H1 (cell line): ENCODE results near the gene TNRC6B. TPM values are rescaled to one million over a fixed set of nuclear protein-coding genes. Genes with fewer than 3 reads are reported as not detected.
A peak's percentile ranks its signal among the peaks of the same experiment; 100 is the strongest.

Source experiments
- CTCF ChIA-PET: fragments of 300-600 bp; sonication (Branson Sonifier 250); formaldehyde crosslinking; loops from one replicate; lab custom pipeline; 2021; ENCODE audit not compliant: partially characterized antibody; lab: Charles Lee
- POLR2A ChIA-PET: fragments of 300-600 bp; sonication (Branson Sonifier 250); formaldehyde crosslinking; loops from one replicate; lab custom pipeline; 2021; ENCODE audit warnings: inconsistent platforms; ENCODE audit not compliant: partially characterized antibody; lab: Charles Lee
- DNase-seq, 2 experiments: peaks; one replicate each; pipeline versions ENCODE4 v3.0.0 to v3.0.0-alpha.2; 2010 to 2022; ENCODE audit warnings: low spot score in 2 of 2, low read depth in 1 of 2, mixed read lengths in 1 of 2
- FAIRE-seq: peaks from 2 replicates; lab custom pipeline; 2011; peaks lifted over from hg19 to GRCh38; lab: Jason Lieb, UNC
- H2AFZ ChIP-seq: 2 replicates; pipeline ENCODE4 v1.8.1; 2012; ENCODE audit warnings: low read length, inconsistent platforms
- H2AK5ac ChIP-seq: 2 replicates; pipeline ENCODE4 v1.6.1; 2013; ENCODE audit warnings: low read depth, low read length
- H2BK120ac ChIP-seq: replicated peaks from 2 replicates; pipeline ENCODE3; 2013; ENCODE audit warnings: low read depth, low read length, inconsistent platforms
- H2BK12ac ChIP-seq: 2 replicates; pipeline ENCODE4 v1.6.1; 2013; ENCODE audit warnings: low read depth, low read length
- H2BK15ac ChIP-seq: 2 replicates; pipeline ENCODE4 v1.6.1; 2013; ENCODE audit warnings: low read length
- H2BK20ac ChIP-seq: 2 replicates; pipeline ENCODE4 v1.6.1; 2013; ENCODE audit warnings: low read length
- H2BK5ac ChIP-seq: 2 replicates; pipeline ENCODE4 v1.6.1; 2013; ENCODE audit warnings: low read depth, low read length
- H3K14ac ChIP-seq: 2 replicates; pipeline ENCODE4 v1.6.1; 2013; ENCODE audit warnings: inconsistent platforms; ENCODE audit not compliant: insufficient read length
- H3K18ac ChIP-seq: 2 replicates; pipeline ENCODE4 v1.6.1; 2013; ENCODE audit warnings: low read length; ENCODE audit errors: extremely low read depth
- H3K23ac ChIP-seq: 2 replicates; pipeline ENCODE4 v1.6.1; 2013; ENCODE audit warnings: inconsistent platforms; ENCODE audit not compliant: insufficient read length
- H3K23me2 ChIP-seq: 2 replicates; pipeline ENCODE4 v1.6.1; 2013; ENCODE audit warnings: low read depth, low read length
- H3K27ac ChIP-seq: 2 replicates; pipeline ENCODE4 v1.6.1; 2011; ENCODE audit warnings: low read depth, low read length, inconsistent platforms
- H3K27me3 ChIP-seq, 4 experiments: replicated peaks in 1 of 4; 1 replicate in 1 of 4; 2 replicates in 3 of 4; pipeline versions ENCODE4 v1.6.1 to v1.8.1; 2011 to 2013; ENCODE audit warnings: low read length in 3 of 4, mild to moderate bottlenecking in 3 of 4, inconsistent platforms in 2 of 4, mixed read lengths in 2 of 4, moderate library complexity in 1 of 4; ENCODE audit not compliant: control insufficient read depth in 3 of 4, insufficient read depth in 3 of 4; ENCODE audit errors: extremely low read depth in 1 of 4
- H3K36me3 ChIP-seq, 4 experiments: 2 replicates each; pipeline versions ENCODE4 v1.6.1 to v1.8.1; 2011 to 2013; ENCODE audit warnings: mild to moderate bottlenecking in 4 of 4, low read length in 3 of 4, moderate library complexity in 2 of 4, control low read depth in 1 of 4, inconsistent platforms in 1 of 4; ENCODE audit not compliant: insufficient read depth in 4 of 4, control insufficient read depth in 2 of 4
- H3K4ac ChIP-seq: replicated peaks from 2 replicates; pipeline ENCODE3; 2013; ENCODE audit warnings: low read length, low read depth, mixed read lengths, inconsistent platforms; ENCODE audit not compliant: insufficient read length
- H3K4me1 ChIP-seq, 4 experiments: replicated peaks in 1 of 4; 1 replicate in 1 of 4; 2 replicates in 3 of 4; pipeline versions ENCODE4 v1.6.1 to v1.8.1; 2011 to 2013; ENCODE audit warnings: low read length in 3 of 4, inconsistent platforms in 2 of 4, mixed read lengths in 1 of 4; ENCODE audit not compliant: insufficient read depth in 4 of 4, control insufficient read depth in 3 of 4
- H3K4me2 ChIP-seq, 2 experiments: 2 replicates each; pipeline versions ENCODE4 v1.6.1 to v1.8.1; 2011 to 2013; ENCODE audit warnings: low read depth in 2 of 2, low read length in 2 of 2, control low read depth in 1 of 2, inconsistent platforms in 1 of 2, mild to moderate bottlenecking in 1 of 2; ENCODE audit not compliant: insufficient read depth in 1 of 2
- H3K4me3 ChIP-seq, 4 experiments: fragments of 200-600, 300-600 bp in 1 of 4; sonication (generic), shearing (Covaris generic), sonication (Bioruptor Twin) in 1 of 4; 2 replicates each; pipeline versions ENCODE4 v1.5.1 to v1.8.1; 2011 to 2016; ENCODE audit warnings: low read length in 4 of 4, low read depth in 3 of 4, control low read depth in 2 of 4, inconsistent platforms in 2 of 4, mild to moderate bottlenecking in 2 of 4, mixed read lengths in 1 of 4, moderate library complexity in 1 of 4; ENCODE audit not compliant: insufficient read depth in 2 of 4; ENCODE audit errors: extremely low read depth in 1 of 4
- H3K56ac ChIP-seq: replicated peaks from 2 replicates; pipeline ENCODE3; 2013; ENCODE audit warnings: low read depth, mild to moderate bottlenecking, mixed read lengths, low read length, inconsistent platforms; ENCODE audit not compliant: insufficient read length
- H3K79me1 ChIP-seq: 2 replicates; pipeline ENCODE4 v1.6.1; 2013; ENCODE audit warnings: low read depth, low read length, control low read depth
- H3K79me2 ChIP-seq, 2 experiments: 2 replicates each; pipeline versions ENCODE4 v1.6.1 to v1.8.1; 2012 to 2013; ENCODE audit warnings: low read length in 2 of 2, mild to moderate bottlenecking in 2 of 2, inconsistent platforms in 1 of 2; ENCODE audit not compliant: insufficient read depth in 2 of 2, control insufficient read depth in 1 of 2
- H3K9ac ChIP-seq, 4 experiments: replicated peaks in 1 of 4; 1 replicate in 1 of 4; 2 replicates in 3 of 4; pipeline versions ENCODE4 v1.6.1 to v1.8.1; 2011 to 2013; ENCODE audit warnings: low read depth in 3 of 4, low read length in 3 of 4, control low read depth in 2 of 4, mild to moderate bottlenecking in 2 of 4, moderate library complexity in 2 of 4, inconsistent platforms in 1 of 4; ENCODE audit errors: extremely low read depth in 1 of 4
- H3K9me3 ChIP-seq, 2 experiments: 2 replicates each; pipeline versions ENCODE4 v1.6.1 to v1.8.1; 2012 to 2013; ENCODE audit warnings: mild to moderate bottlenecking in 2 of 2, moderate library complexity in 2 of 2, control low read depth in 1 of 2, inconsistent platforms in 1 of 2, low read depth in 1 of 2, low read length in 1 of 2, mixed read lengths in 1 of 2; ENCODE audit not compliant: insufficient read depth in 2 of 2
- H4K20me1 ChIP-seq, 2 experiments: replicated peaks in 1 of 2; 2 replicates each; pipeline versions ENCODE3 to v1.8.1; 2011 to 2013; ENCODE audit warnings: inconsistent platforms in 2 of 2, low read length in 2 of 2, mild to moderate bottlenecking in 1 of 2; ENCODE audit not compliant: insufficient read depth in 2 of 2, control insufficient read depth in 1 of 2
- H4K5ac ChIP-seq: 2 replicates; pipeline ENCODE4 v1.6.1; 2013; ENCODE audit warnings: low read length, low read depth, mixed read lengths, inconsistent platforms; ENCODE audit not compliant: insufficient read length
- H4K8ac ChIP-seq: 2 replicates; pipeline ENCODE4 v1.8.0; 2013; ENCODE audit warnings: mild to moderate bottlenecking, moderate library complexity, low read length, inconsistent platforms; ENCODE audit not compliant: insufficient read depth; ENCODE audit errors: extremely low read depth
- H4K91ac ChIP-seq: replicated peaks from 2 replicates; pipeline ENCODE3; 2013; ENCODE audit warnings: low read length, mixed read lengths, inconsistent platforms; ENCODE audit not compliant: insufficient read length
- ATF3 ChIP-seq: IDR thresholded peaks from 2 replicates; pipeline ENCODE4 v1.6.1; 2011; ENCODE audit warnings: low read depth, mild to moderate bottlenecking, low read length; ENCODE audit not compliant: insufficient read depth
- CBX5 ChIP-seq: fragments of 300-800, 300-1000 bp; sonication (generic); IDR thresholded peaks from 2 replicates; pipeline ENCODE4 v1.7.1; 2016; ENCODE audit warnings: antibody characterized with exemption, low read length, low read depth
- MAX ChIP-seq: IDR thresholded peaks from 2 replicates; pipeline ENCODE4 v1.6.1; 2012; ENCODE audit warnings: inconsistent platforms
- WGBS, 2 experiments: shearing (Covaris generic) in 1 of 2; methylation state at CpG; one replicate each; pipeline versions ENCODE4 v1.1.6 to v1.1.7; 2013 to 2015; ENCODE audit warnings: low lambda C conversion rate in 2 of 2, mixed read lengths in 2 of 2, inconsistent platforms in 1 of 2, low coverage in 1 of 2, missing lambda C conversion rate in 1 of 2; ENCODE audit not compliant: insufficient replicate concordance in 2 of 2, insufficient coverage in 1 of 2, insufficient read length in 1 of 2; ENCODE audit errors: extremely low coverage in 1 of 2, missing lambda C conversion rate in 1 of 2; 5-methylcytosine and 5-hydroxymethylcytosine counted together
- polyA plus RNA-seq, 7 experiments: library from polyadenylated mRNA; depleted of rRNA in 3 of 7; stranded (reverse) in 5 of 7; unstranded in 2 of 7; fragments of >200 nt in 5 of 7; fragments of 200-250 nt in 2 of 7; gene quantifications; 1 replicate in 5 of 7; 2 replicates in 1 of 7; 4 replicates in 1 of 7; pipeline versions ENCODE4 v1.2.1 to v1.2.3, GENCODE V29; 2011 to 2013; ENCODE audit warnings: missing spikeins in 2 of 7, mixed read lengths in 2 of 7
- total RNA-seq: library from RNA; stranded (reverse); fragmentation: NEBNext Ultra II Directional; extraction: Animal tissue kit (Norgen Biotek cat#: 25700); gene quantifications from 2 replicates; pipeline ENCODE4 v1.2.1, GENCODE V29; 2021

The TNRC6B gene
- total and polyA plus RNA-seq, 2 of the 8 experiments (the other 6 are each of a cell fraction or from before 2014, with no cell fraction given): 12.5 to 48.9 TPM

- Histone ChIP-seq H3K27me3 (no peaks in the 10 kb centered on the region), H2AFZ (no peak overlapping the region), H4K8ac (no peak overlapping the region), H3K18ac (no peak overlapping the region), H3K27ac (no peak overlapping the region), H4K5ac (no peak overlapping the region), H2BK15ac (no peak overlapping the region), H4K20me1 (peaks cover 20 to 26% of the 10 kb centered on the region in 2 experiments), H2BK5ac (peak overlapping the region; percentile 47; the same call in 1 of the 2 replicates), H4K91ac (no peak overlapping the region), H3K14ac (peak overlapping the region; percentile 24), H3K4ac (no peak overlapping the region), H3K4me2 (peak overlapping the region in 1 of 2 experiments; percentile 20; a peak in 1 of 4 replicates), H3K56ac (no peak overlapping the region), H3K4me3 (no peak overlapping the region), H3K9ac (no peak overlapping the region), H3K23me2 (peaks cover 2% of the 10 kb centered on the region; the same call in 1 of the 2 replicates), H3K23ac (no peak overlapping the region), H2BK12ac (no peak overlapping the region; the same call in 1 of the 2 replicates), H2AK5ac (0 out of 2 replicates have a peak overlapping the region, but pooled peaks have one; percentile 25), H3K79me2 (peaks cover 37 to 90% of the 10 kb centered on the region in 2 experiments), H2BK20ac (no peak overlapping the region; the same call in 1 of the 2 replicates), H3K9me3 (no peaks in the 10 kb centered on the region), H3K36me3 (no peaks in the 10 kb centered on the region), H3K4me1 (peaks cover 26 to 53% (median 31%) of the 10 kb centered on the region in 4 experiments), H3K79me1 (peaks cover 11% of the 10 kb centered on the region; the same call in 1 of the 2 replicates), H2BK120ac (no peak overlapping the region)
- FAIRE-seq: no peak
- ChIA-PET CTCF (interaction anchor here (0.6 to 1.0 kb wide), 2 partner anchors 14 to 272 kb away, joined by 3 read pairs; no protein-coding TSS in a partner anchor), POLR2A (interaction anchor here (0.6 to 11.8 kb wide), 9 partner anchors 9 to 112 kb away, joined by 3 to 224 read pairs (median 4); partner anchors contain the start of gene TNRC6B)
- TF ChIP-seq CBX5 (no peak), ATF3 (no peak), MAX (no peak)
- DNase-seq: no peak
- 81% methylated on average over 7 of the region's 7 CpGs; no CpG with 5 or more reads in 1 of the 2 experiments for WGBS, 2 experiments
These were observed 19.1 kb downstream of the TNRC6B start for GRCh38 chr22:40196628-40197360.
